Activated gamma-delta T cell (primary cell): Measurements from ENCODE around the gene EWSR1.

Experiments
- DNase-seq: peaks from one replicate; lab custom pipeline; 2025; lab: John Stamatoyannopoulos, UW

EWSR1 gene

DNA sequence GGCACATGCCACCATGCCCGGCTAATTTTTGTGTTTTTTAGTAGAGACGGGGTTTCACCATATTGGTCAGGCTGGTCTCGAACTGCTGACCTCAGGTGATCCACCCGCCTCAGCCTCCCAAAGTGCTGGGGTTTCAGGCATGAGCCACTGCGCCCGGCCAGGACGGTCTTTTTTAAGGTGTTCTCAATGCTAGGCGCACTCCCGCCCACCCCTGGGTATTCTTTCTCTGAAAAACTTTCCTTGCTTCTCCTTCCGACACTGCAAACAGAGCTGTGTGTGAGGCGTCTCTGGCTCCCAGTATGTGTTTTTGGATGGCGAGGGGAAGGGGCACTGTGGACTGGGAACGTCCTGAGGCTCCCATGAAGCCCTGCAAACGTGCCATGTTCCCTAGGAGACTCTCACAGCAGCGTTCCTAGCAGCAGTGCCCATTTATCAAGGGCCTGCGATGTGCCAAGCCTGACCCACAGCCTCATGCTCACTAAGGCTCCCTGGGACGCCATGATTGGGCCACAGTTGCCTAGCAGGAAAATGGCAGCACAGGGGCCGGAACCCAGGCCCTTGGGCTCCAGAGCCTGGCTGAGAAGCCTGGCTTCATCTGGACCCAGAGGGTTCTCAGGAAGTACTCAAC is 49.9 kb downstream of the EWSR1 start:
- no peak for DNase-seq

DNA sequence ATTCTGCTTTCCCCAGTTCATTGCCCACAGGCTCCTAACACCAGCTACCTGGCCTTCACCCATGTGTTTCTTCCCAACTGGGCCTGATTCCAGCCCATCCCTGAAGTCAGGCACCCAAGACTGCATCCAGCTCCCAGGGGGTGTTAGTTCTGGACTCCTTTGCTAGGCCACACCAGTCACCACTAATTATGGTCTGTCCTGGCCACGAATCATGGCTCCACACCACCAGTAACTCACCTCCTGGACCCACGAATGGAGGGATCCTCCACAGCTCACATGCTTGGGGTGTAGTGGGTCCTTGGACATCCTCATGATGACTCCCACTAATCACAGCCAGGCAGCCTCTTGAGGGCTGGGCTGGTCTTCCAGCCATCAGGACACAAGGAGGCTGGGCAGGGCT is 51.0 kb downstream of the EWSR1 start:
- no peak for DNase-seq

DNA sequence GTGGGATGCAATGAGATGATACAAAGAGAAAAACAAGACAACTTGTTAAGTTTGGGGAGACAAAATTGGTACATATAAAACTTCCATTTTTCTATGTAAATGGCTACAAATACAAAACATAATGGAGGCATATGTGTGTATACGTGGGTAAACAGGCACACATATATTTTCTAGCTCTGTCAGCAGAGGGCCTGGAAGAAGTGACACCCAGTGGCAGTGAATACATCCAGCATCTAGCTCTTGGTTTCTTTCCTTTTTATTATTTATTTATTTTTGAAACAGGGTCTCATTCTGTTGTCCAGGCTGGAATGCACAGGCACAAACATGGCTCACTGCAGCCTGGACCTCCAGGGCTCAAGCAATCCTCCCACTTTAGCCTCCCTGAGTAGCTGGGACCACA is 52.5 kb downstream of the EWSR1 start:
- no peak for DNase-seq

- DNase-seq, result no peak
These were observed 55.6 kb downstream of the EWSR1 start for GRCh38 chr22:29323641-29324040.

DNA sequence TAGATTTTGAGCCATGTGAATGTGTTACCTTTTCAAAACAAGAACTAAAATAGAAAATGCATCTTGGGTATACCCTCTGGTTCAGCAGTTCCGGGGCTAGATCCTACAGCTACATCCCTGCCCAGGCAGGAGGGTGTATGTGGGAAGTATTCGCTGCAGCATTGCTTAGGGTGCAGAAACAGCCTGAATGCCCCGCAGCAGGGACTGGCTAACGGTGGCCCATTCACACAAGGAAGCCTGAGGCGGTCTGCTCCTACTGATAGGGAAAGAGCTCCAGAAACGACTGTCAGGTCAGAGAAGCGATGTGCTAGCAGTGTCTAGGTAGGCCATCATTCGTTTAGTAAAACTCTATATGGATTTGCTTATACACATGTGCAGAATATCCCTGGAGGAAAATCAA is 57.3 kb downstream of the EWSR1 start:
- DNase-seq, result no peak

DNA sequence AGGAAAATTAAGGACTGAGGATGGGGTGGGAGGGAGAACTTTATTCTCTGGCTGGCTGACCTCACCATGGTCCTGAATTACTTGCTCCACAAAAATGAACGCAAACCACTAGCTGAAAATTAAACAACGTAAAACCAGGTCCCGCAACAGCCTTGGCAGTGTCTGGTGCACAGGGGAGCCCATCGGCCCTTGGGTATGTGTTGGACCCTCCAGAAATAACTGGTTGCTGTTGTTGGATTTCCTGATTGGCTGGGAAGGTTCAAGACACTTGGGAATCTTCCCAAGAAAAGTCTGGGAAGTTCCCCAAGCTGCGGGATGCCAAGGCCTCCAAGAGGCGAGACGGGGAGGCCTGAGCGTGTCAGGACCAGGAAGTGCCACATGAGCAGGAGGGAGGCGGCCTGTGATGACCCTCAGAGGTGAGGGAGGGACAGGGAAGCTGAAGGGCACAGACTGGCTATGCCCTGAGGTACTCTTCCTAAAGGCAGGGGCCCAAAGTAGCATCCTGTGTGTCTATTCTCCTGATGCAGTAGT is 57.8 kb downstream of the EWSR1 start:
- DNase-seq, result no peak

- DNase-seq, result no peak
These were observed 58.4 kb downstream of the EWSR1 start for GRCh38 chr22:29326481-29326880.

- DNase-seq, result no peak
These were observed 59.2 kb downstream of the EWSR1 start for GRCh38 chr22:29327089-29327764.

GRCh38 chr22:29328055-29328454 is 60.0 kb downstream of the EWSR1 start:
- DNase-seq, result no peak

GRCh38 chr22:29328566-29329500 is 60.8 kb downstream of the EWSR1 start:
- no peak for DNase-seq

DNA sequence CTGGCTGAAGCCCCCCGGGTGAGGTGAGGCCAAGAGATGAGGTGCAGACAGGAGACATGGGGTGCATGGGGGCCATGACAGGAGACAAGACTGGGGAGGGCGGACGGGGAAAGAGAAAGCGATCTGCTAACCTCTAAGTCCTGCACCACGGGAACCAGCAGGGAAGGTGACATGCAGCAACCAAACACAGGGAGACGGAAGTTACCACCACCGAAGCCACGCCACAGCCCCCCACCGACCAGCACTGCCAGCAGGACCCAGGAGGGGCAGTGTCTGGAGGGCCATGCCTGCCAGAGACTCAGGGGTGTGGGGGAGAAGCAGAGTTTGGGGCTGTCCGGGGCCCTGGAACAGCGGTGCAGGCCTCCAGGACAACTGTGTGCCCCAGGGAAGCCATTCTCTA is 61.5 kb downstream of the EWSR1 start:
- no peak for DNase-seq

DNA sequence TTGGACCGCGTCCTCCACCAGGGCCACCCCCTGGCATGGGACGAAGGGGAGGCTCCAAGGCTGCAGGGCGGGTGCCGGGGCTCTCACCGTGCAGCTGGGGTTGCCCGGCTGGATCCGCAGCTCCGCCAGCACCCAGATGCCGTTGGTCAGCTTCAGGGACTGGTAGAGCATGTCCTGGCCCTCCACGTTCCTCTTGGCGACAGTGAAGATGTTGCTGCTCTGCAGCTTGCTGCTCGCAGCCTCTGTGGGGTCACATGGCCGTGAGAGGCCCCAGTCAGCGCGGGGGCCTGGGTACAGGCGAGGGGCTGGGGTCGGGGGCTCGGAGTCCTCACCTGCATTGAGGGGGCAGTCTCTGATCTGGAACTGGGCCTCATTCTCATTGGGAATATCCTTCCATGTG is 62.2 kb downstream of the EWSR1 start:
- DNase-seq, result no peak

DNA sequence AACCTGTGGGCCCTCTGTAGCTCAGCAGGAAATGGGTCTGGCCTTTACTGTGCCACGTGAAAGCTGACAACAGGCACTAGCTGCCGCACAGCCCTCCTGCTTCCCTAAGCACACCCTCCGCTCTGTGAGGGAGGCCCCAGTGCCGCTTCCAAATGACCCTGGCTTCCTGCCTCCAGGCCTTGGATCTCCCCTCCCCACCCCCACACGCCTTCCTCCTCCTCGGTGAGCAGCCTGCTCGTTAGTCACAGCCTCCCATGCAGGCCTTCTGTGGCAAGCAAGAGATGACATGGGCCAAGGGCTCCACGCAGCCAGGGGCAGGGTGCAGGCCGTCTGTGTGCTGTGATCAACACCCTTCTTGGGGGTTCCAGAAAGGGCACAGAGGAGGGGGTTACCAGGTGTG is 62.7 kb downstream of the EWSR1 start:
- no peak for DNase-seq

- DNase-seq, result no peak
These were observed 63.1 kb downstream of the EWSR1 start for GRCh38 chr22:29331213-29331612.

DNA sequence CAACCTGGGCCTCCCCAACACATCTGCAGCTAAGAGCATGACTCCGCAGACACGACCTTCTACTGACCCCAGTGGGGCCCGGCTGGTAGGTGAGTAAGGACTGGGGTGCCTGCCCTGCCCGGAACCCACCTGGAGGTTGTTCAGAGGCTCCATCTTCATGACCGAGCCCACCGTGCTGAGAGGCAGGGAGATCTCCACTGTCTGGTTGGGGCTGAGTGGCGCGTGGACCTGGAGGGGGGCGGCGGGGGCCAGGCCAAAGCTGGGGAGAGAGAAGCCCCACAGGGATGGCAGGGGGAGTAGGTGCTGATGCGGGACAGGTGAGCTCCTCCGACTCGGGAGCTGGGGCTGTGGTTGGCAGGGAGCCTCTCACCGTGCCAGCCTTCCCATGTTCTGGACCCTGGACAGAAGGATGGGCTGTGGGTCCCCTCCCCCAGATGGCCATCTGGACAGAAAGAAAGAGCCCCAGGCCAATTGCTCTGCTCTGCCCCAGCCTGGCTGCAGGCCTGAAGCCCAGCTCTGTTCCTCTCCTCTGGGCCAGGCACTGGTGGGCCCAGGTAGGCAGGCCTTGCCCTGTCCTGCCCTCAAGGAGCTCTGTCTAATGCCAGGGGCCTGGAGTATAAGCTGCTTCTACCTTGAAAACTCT is 63.7 kb downstream of the EWSR1 start:
- no peak for DNase-seq

GRCh38 chr22:29332886-29333496 is 64.9 kb downstream of the EWSR1 start:
- no peak for DNase-seq

DNA sequence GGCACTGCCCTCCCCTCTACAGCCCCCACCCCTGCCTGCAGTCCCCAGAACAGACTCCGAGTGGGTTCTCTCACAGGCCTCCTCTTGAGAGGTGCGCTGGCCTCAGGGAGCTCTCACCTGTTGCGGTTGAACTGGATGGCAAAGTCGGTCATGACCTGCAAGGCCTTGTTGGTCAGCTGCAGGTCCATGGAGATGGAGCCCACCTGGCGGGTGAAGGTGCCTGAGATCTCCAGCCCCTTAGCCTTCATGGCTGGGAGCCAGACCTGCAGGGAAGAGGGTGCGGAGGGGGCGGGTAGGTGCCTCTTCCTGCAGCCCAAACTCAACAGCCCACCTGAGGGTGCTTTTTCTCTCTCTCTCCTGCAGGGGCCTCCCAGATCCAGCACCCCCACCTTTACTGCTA is 66.1 kb downstream of the EWSR1 start:
- no peak for DNase-seq

GRCh38 chr22:29334696-29335344 is 66.8 kb downstream of the EWSR1 start:
- no peak for DNase-seq

DNA sequence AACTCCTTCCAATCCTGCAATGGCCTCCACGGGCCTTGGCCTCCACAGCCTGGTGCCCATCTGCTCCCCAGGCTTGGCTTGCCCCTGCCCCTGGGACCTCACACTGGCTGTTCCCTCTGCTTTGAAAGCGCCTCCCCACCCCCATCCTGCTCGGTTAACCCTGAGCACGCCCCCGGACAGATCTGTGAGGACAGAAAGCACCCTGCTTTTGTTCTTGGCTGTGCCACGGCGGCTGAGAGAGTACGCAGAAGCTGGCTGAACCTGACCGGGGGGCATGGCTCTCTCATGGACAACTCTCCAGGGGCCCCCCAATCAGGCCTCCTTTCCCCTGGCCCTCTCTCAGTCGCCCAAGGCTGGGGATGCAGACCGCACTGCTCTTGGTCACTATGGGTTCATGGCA is 67.6 kb downstream of the EWSR1 start:
- DNase-seq, result no peak

DNA sequence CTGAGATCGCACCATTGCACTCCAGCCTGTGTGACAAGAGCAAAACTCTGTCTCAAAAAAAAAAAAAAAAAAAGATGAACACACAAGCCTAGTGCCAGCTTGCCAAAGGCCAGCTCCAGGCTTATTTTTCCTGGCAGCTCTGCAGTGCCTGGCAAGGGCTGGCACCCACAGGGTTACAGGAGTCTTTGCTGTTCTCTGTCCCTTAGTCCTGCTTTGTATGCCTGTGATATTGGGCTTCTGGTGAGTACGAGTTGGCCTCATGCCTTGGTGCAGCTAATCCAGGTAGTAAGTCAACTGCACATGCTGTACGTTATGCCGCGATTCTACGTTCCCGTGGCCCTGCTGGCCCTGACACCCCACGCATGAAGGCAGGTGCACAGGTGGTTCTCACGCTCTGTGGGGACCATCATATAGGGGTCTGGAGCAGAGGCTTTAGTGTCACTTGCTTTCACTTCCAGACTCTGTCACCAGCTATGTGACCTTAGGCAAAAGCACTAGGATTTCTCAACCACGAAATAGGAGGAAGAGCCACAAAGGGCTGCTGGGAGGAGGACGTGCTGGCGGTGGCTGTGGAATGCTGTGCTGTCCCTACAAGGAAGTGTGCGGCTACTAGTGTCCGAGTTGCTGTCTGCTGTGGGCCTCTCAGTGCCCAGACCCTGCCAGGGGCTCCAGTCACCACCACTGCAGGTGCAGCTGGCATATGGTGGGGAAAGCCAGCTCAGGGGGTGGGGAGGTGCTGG is 68.9 kb downstream of the EWSR1 start:
- DNase-seq, result no peak
